Karpas-422 (cell line): Measurements from ENCODE around the gene TMX2. TPM values are rescaled to one million over a fixed set of nuclear protein-coding genes. Genes with fewer than 3 reads are reported as not detected.

ENCODE experiments used
- DNase-seq: peaks from one replicate; pipeline ENCODE4 v3.0.0-alpha.2; 2015
- H2AFZ ChIP-seq: fragments of 200-600 bp; sonication (generic); 2 replicates; pipeline ENCODE4 v1.6.1; 2014; ENCODE audit warnings: antibody characterized with exemption, low read length, mixed read lengths
- H3K27ac ChIP-seq: fragments of 200-600 bp; sonication (generic); 2 replicates; pipeline ENCODE4 v1.5.1; 2014; ENCODE audit warnings: mild to moderate bottlenecking, low read length, moderate library complexity
- H3K27me3 ChIP-seq: fragments of 200-600 bp; sonication (generic); 2 replicates; pipeline ENCODE4 v1.6.1; 2014; ENCODE audit warnings: low read length, mixed read lengths
- H3K36me3 ChIP-seq: fragments of 200-600 bp; sonication (generic); 2 replicates; pipeline ENCODE4 v1.6.1; 2014; ENCODE audit warnings: low read length, mixed read lengths; ENCODE audit not compliant: insufficient read depth
- H3K4me1 ChIP-seq: fragments of 200-600 bp; sonication (generic); 2 replicates; pipeline ENCODE4 v1.6.1; 2014; ENCODE audit warnings: mild to moderate bottlenecking, low read length, mixed read lengths
- H3K4me2 ChIP-seq: fragments of 200-600 bp; sonication (generic); 2 replicates; pipeline ENCODE4 v1.6.1; 2014; ENCODE audit warnings: low read length, low read depth, mild to moderate bottlenecking; ENCODE audit not compliant: poor library complexity, severe bottlenecking
- H3K4me3 ChIP-seq: fragments of 200-600 bp; sonication (generic); 2 replicates; pipeline ENCODE4 v1.5.1; 2014; ENCODE audit warnings: mild to moderate bottlenecking, antibody characterized with exemption, low read length, mixed read lengths
- H3K79me2 ChIP-seq: fragments of 200-600 bp; sonication (generic); 2 replicates; pipeline ENCODE4 v1.6.1; 2014; ENCODE audit warnings: mild to moderate bottlenecking, low read length, mixed read lengths
- H3K9ac ChIP-seq: fragments of 200-600 bp; sonication (generic); 2 replicates; pipeline ENCODE4 v1.6.0; 2014; ENCODE audit warnings: low read length
- H3K9me2 ChIP-seq: fragments of 200-600 bp; sonication (generic), shearing (Covaris generic); replicated peaks from 2 replicates; pipeline ENCODE4 v1.6.0; 2014; ENCODE audit warnings: mild to moderate bottlenecking, low read length, moderate library complexity; ENCODE audit not compliant: insufficient read depth
- H3K9me3 ChIP-seq: fragments of 300-700, 200-600 bp; sonication (generic); 2 replicates; pipeline ENCODE4 v1.6.1; 2014; ENCODE audit warnings: low read length, mixed read lengths
- H4K20me1 ChIP-seq: fragments of 200-600 bp; sonication (generic); 2 replicates; pipeline ENCODE4 v1.6.1; 2014; ENCODE audit warnings: mild to moderate bottlenecking, antibody characterized with exemption, low read length, low read depth; ENCODE audit not compliant: insufficient read depth
- small RNA-seq: library from RNA; depleted of rRNA; stranded (forward); fragments of <200 nt; gene quantifications from one replicate; pipeline ENCODE3, GENCODE V24; 2014
- total RNA-seq: library from RNA; depleted of rRNA; stranded (reverse); fragments of >200 nt; shearing (Covaris generic); gene quantifications from 2 replicates; pipeline ENCODE4 v1.2.3, GENCODE V29; 2014; ENCODE audit warnings: low replicate concordance; rRNA removed

TMX2 gene
- total RNA-seq, 1 experiment from 2014 or later: 91.2 TPM

- no peaks in the 10 kb centered on the region for H3K79me2 ChIP-seq
- no peak overlapping the region for H3K4me2 ChIP-seq
- H4K20me1 ChIP-seq: no peaks in the 10 kb centered on the region
- H2AFZ ChIP-seq: no peak overlapping the region
- H3K27me3 ChIP-seq: no peaks in the 10 kb centered on the region
- no peak overlapping the region for H3K27ac ChIP-seq
- no peaks in the 10 kb centered on the region for H3K9me2 ChIP-seq
- H3K9ac ChIP-seq: no peak overlapping the region
- H3K4me3 ChIP-seq: no peak overlapping the region
- no peaks in the 10 kb centered on the region for H3K9me3 ChIP-seq
- no peak for DNase-seq
- peaks cover 9% of the 10 kb centered on the region for H3K4me1 ChIP-seq
- H3K36me3 ChIP-seq: no peaks in the 10 kb centered on the region
Observed at GRCh38 chr11:57787006-57787604, 74.7 kb downstream of the TMX2 start.

- no peak overlapping the region for H2AFZ ChIP-seq
- H3K27ac ChIP-seq: no peak overlapping the region
- no peaks in the 10 kb centered on the region for H3K27me3 ChIP-seq
- H3K9me3 ChIP-seq: no peaks in the 10 kb centered on the region
- H3K36me3 ChIP-seq: no peaks in the 10 kb centered on the region
- H3K9me2 ChIP-seq: no peaks in the 10 kb centered on the region
- peaks cover 9% of the 10 kb centered on the region for H3K4me1 ChIP-seq
- no peak overlapping the region for H3K4me3 ChIP-seq
- H3K4me2 ChIP-seq: no peak overlapping the region
- H3K9ac ChIP-seq: no peak overlapping the region
- no peaks in the 10 kb centered on the region for H3K79me2 ChIP-seq
- no peak for DNase-seq
- no peaks in the 10 kb centered on the region for H4K20me1 ChIP-seq
Observed at GRCh38 chr11:57787920-57788702, 75.7 kb downstream of the TMX2 start.

- no peaks in the 10 kb centered on the region for H4K20me1 ChIP-seq
- no peak overlapping the region for H3K9ac ChIP-seq
- no peak overlapping the region for H3K4me2 ChIP-seq
- H2AFZ ChIP-seq: no peak overlapping the region
- H3K4me1 ChIP-seq: peaks cover 9% of the 10 kb centered on the region
- H3K9me2 ChIP-seq: no peaks in the 10 kb centered on the region
- no peak overlapping the region for H3K4me3 ChIP-seq
- H3K27ac ChIP-seq: no peak overlapping the region
- no peaks in the 10 kb centered on the region for H3K36me3 ChIP-seq
- no peaks in the 10 kb centered on the region for H3K9me3 ChIP-seq
- DNase-seq: no peak
- no peaks in the 10 kb centered on the region for H3K27me3 ChIP-seq
- H3K79me2 ChIP-seq: no peaks in the 10 kb centered on the region
Observed at GRCh38 chr11:57788703-57789088, 76.3 kb downstream of the TMX2 start.

Small RNAs within 50 kb of the gene (small RNA-seq; reads per million reads assigned to genes)
- not detected for gene TMX2-CTNND1

Other genes with a start within 250 kb of the TMX2 start
- gene SLC43A1, start 196.9 kb upstream of the TMX2 start, total RNA-seq: 238 and 244 TPM in 2 replicates
- gene TIMM10, start 181.8 kb upstream of the TMX2 start, total RNA-seq: 48.0 and 49.8 TPM in 2 replicates
- gene SMTNL1, start 175.0 kb upstream of the TMX2 start, total RNA-seq: not detected in 2 replicates
- gene UBE2L6, start 144.9 kb upstream of the TMX2 start, total RNA-seq: 123 and 129 TPM in 2 replicates
- gene SERPING1, start 114.9 kb upstream of the TMX2 start, total RNA-seq: not detected in 2 replicates
- gene YPEL4, start 62.7 kb upstream of the TMX2 start, total RNA-seq: not detected in 2 replicates
- 16.9 and 22.4 TPM in 2 replicates for gene CLP1, start 54.8 kb upstream of the TMX2 start, total RNA-seq
- 38.6 and 41.2 TPM in 2 replicates for gene ZDHHC5, start 44.5 kb upstream of the TMX2 start, total RNA-seq
- 12.5 and 12.8 TPM in 2 replicates for gene MED19, start 378 bp upstream of the TMX2 start, total RNA-seq
- 112 and 172 TPM in 2 replicates for gene SELENOH, start 28.9 kb downstream of the TMX2 start, total RNA-seq
- gene BTBD18, start 39.2 kb downstream of the TMX2 start, total RNA-seq: not detected in 2 replicates
- gene CTNND1, start 49.2 kb downstream of the TMX2 start, total RNA-seq: 5.7 and 6.0 TPM in 2 replicates